Loucy (cell line): ENCODE results near the gene CSNK2A1.

ENCODE experiments used
- H2AFZ ChIP-seq: fragments of 200-600 bp; sonication (generic); 2 replicates; pipeline ENCODE4 v1.6.0; 2016; ENCODE audit warnings: antibody characterized with exemption, mild to moderate bottlenecking, low read length, moderate library complexity
- H3F3A ChIP-seq: fragments of 200-600 bp; 2 replicates; pipeline ENCODE4 v1.6.0; 2016; ENCODE audit warnings: antibody characterized with exemption, low read depth, mild to moderate bottlenecking
- H3K27me3 ChIP-seq: fragments of 200-600 bp; sonication (generic); 2 replicates; pipeline ENCODE4 v1.6.1; 2014; ENCODE audit warnings: low read length, mild to moderate bottlenecking; ENCODE audit not compliant: insufficient read depth, poor library complexity, severe bottlenecking
- H3K36me3 ChIP-seq: fragments of 200-600 bp; sonication (generic); 2 replicates; pipeline ENCODE4 v1.6.1; 2016; ENCODE audit warnings: low read length; ENCODE audit not compliant: insufficient read depth
- H3K4me1 ChIP-seq: fragments of 200-600 bp; sonication (generic); 2 replicates; pipeline ENCODE4 v1.5.1; 2014; ENCODE audit warnings: low read length, mild to moderate bottlenecking; ENCODE audit not compliant: insufficient read depth, poor library complexity, severe bottlenecking
- H3K4me2 ChIP-seq: fragments of 200-600 bp; sonication (generic); 2 replicates; pipeline ENCODE4 v1.6.0; 2014; ENCODE audit warnings: antibody characterized with exemption, low read length, low read depth, mild to moderate bottlenecking; ENCODE audit not compliant: poor library complexity, severe bottlenecking
- H3K4me3 ChIP-seq: fragments of 200-600 bp; sonication (generic); 2 replicates; pipeline ENCODE4 v1.5.1; 2014; ENCODE audit warnings: low read length, mild to moderate bottlenecking, mixed read lengths; ENCODE audit not compliant: poor library complexity, severe bottlenecking
- H3K79me2 ChIP-seq: fragments of 200-600 bp; sonication (generic); 2 replicates; pipeline ENCODE4 v1.6.1; 2014; ENCODE audit warnings: low read length; ENCODE audit not compliant: insufficient read depth
- H3K9ac ChIP-seq: fragments of 200-600 bp; sonication (generic); 2 replicates; pipeline ENCODE4 v1.6.0; 2014; ENCODE audit warnings: mild to moderate bottlenecking, low read depth, low read length, moderate library complexity; ENCODE audit not compliant: poor library complexity, severe bottlenecking
- H3K9me2 ChIP-seq: fragments of 200-600 bp; sonication (generic); replicated peaks from 2 replicates; pipeline ENCODE4 v1.6.1; 2016; ENCODE audit warnings: low read depth, low read length, mixed read lengths
- H3K9me3 ChIP-seq: fragments of 200-600 bp; sonication (generic); 2 replicates; pipeline ENCODE4 v1.6.1; 2014; ENCODE audit warnings: mild to moderate bottlenecking, antibody characterized with exemption, low read length, low read depth; ENCODE audit not compliant: insufficient read depth
- H4K20me1 ChIP-seq: fragments of 200-600 bp; sonication (generic); 2 replicates; pipeline ENCODE4 v1.6.0; 2014; ENCODE audit warnings: antibody characterized with exemption, low read length, mild to moderate bottlenecking; ENCODE audit not compliant: insufficient read depth, poor library complexity, severe bottlenecking
- EZH2phosphoT487 ChIP-seq: fragments of 200-600 bp; IDR thresholded peaks from 2 replicates; pipeline ENCODE4 v1.6.1; 2018; ENCODE audit warnings: antibody characterized with exemption, mild to moderate bottlenecking, moderate library complexity, borderline replicate concordance
- TF ChIP-seq, protein P1 (sequence below): fragments of 200-600 bp; sonication (generic); conservative IDR thresholded peaks from 2 replicates; pipeline ENCODE4 v1.5.1; 2014; ENCODE audit warnings: mild to moderate bottlenecking, antibody characterized with exemption, low read length

CSNK2A1 gene

DNA sequence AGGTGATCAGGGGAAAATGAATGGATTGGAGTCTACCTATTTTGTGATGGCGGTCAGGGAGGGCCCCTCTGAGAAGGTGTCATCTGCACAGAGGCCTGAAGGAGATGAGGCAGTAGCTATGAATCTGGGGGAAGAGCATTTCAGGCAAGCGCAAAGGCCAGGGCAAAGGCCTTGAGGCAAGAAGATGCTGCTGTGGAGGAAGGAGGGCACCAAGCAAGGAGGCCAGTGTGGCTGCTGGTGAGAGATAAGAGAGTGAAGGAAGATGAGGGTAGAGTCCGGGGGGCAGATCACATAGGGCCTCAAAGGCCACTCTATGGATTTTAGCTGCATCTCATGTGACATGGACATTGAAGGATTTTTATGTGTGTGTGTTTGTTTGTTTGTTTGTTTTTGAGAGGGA, 20.6 kb upstream of the CSNK2A1 start:
- no peaks in the 10 kb centered on the region for H4K20me1 ChIP-seq
- H3K27me3 ChIP-seq, result no peaks in the 10 kb centered on the region
- H3K9ac ChIP-seq, result no peak overlapping the region
- H3K4me1 ChIP-seq, result peaks cover 30% of the 10 kb centered on the region
- no peaks in the 10 kb centered on the region for H3K79me2 ChIP-seq
- H3K36me3 ChIP-seq, result no peaks in the 10 kb centered on the region
- no peaks in the 10 kb centered on the region for H3K9me3 ChIP-seq
- no peak overlapping the region for H3K4me2 ChIP-seq
- TF ChIP-seq, protein P1, sequence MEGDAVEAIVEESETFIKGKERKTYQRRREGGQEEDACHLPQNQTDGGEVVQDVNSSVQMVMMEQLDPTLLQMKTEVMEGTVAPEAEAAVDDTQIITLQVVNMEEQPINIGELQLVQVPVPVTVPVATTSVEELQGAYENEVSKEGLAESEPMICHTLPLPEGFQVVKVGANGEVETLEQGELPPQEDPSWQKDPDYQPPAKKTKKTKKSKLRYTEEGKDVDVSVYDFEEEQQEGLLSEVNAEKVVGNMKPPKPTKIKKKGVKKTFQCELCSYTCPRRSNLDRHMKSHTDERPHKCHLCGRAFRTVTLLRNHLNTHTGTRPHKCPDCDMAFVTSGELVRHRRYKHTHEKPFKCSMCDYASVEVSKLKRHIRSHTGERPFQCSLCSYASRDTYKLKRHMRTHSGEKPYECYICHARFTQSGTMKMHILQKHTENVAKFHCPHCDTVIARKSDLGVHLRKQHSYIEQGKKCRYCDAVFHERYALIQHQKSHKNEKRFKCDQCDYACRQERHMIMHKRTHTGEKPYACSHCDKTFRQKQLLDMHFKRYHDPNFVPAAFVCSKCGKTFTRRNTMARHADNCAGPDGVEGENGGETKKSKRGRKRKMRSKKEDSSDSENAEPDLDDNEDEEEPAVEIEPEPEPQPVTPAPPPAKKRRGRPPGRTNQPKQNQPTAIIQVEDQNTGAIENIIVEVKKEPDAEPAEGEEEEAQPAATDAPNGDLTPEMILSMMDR, result no peak
- no peak for TF ChIP-seq EZH2phosphoT487
- no peaks in the 10 kb centered on the region for H3F3A ChIP-seq
- no peak overlapping the region for H2AFZ ChIP-seq
- no peaks in the 10 kb centered on the region for H3K9me2 ChIP-seq
- H3K4me3 ChIP-seq, result no peak overlapping the region

DNA sequence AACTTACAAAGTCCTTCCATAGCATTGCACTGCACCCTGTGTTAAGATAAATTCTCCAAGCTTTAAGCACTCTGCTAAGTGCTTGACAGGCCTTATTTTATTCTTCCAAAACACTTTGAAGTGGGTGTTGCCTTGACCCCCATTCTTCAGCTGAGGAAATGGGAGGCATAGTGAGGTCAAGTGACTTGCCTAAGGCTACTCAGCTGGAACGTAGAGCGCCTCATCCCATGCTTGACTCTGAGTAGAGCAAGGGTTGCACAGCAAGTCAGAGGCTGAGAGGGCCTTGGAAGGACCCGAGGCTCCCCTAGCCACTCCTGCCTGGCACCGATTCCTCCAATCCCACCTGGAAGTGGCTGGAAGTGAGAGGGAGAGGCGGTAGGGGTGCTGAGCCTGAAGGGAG, 19.6 kb upstream of the CSNK2A1 start:
- Histone ChIP-seq H3K79me2 (no peaks in the 10 kb centered on the region), H3K4me3 (no peak overlapping the region), H2AFZ (no peak overlapping the region), H3F3A (no peaks in the 10 kb centered on the region), H3K9ac (no peak overlapping the region), H3K9me3 (no peaks in the 10 kb centered on the region), H3K27me3 (no peaks in the 10 kb centered on the region), H3K4me1 (peaks cover 20% of the 10 kb centered on the region), H4K20me1 (no peaks in the 10 kb centered on the region), H3K36me3 (no peaks in the 10 kb centered on the region), H3K9me2 (no peaks in the 10 kb centered on the region), H3K4me2 (no peak overlapping the region)
- TF ChIP-seq EZH2phosphoT487, result no peak
- TF ChIP-seq, protein P1, result no peak

DNA sequence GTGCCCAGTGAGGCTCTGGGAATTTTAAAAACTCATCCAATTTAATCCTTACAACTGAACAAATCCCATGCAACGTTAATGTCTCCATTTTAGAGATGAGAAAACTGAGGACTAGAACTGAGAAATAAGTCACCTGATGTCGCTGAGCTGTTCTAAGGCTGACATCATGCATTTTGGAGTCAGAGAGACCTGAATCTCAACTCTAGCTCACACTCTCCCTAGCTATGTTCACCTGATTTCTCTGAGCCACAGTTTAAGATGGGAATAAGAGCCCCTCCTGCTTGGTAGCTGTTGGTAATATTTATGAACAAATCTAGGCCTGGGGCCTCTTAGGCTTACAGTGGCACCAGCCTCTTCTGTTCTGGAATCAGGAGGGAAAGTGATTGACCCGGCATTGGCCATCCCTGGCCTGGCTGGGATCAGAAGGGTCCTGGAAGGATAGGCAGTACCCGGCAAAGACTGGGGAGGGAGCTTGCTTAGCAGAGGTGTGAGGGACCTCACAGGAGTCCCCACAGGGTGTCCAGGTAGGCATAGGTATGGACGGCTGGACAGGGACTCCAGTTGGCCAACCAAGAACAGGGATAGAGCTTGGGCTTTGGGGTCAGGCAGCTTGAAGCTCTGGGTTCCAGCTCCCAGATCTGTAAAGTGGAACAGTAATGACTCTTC, 18.8 kb upstream of the CSNK2A1 start:
- H3K79me2 ChIP-seq, result no peaks in the 10 kb centered on the region
- H3F3A ChIP-seq, result no peaks in the 10 kb centered on the region
- H3K9me3 ChIP-seq, result no peaks in the 10 kb centered on the region
- H2AFZ ChIP-seq, result no peak overlapping the region
- TF ChIP-seq EZH2phosphoT487, result no peak
- TF ChIP-seq, protein P1, result no peak
- no peaks in the 10 kb centered on the region for H4K20me1 ChIP-seq
- no peak overlapping the region for H3K9ac ChIP-seq
- no peak overlapping the region for H3K4me2 ChIP-seq
- H3K27me3 ChIP-seq, result no peaks in the 10 kb centered on the region
- H3K4me3 ChIP-seq, result no peak overlapping the region
- no peaks in the 10 kb centered on the region for H3K36me3 ChIP-seq
- H3K9me2 ChIP-seq, result no peaks in the 10 kb centered on the region
- peaks cover 12% of the 10 kb centered on the region for H3K4me1 ChIP-seq
